UCSD-AML1 (cell line): ENCODE results near the gene GFAP.

Source experiments
- DNase-seq: peaks from one replicate; lab custom pipeline; 2025; ENCODE audit not compliant: unreplicated experiment; lab: John Stamatoyannopoulos, UW

GFAP gene

DNA sequence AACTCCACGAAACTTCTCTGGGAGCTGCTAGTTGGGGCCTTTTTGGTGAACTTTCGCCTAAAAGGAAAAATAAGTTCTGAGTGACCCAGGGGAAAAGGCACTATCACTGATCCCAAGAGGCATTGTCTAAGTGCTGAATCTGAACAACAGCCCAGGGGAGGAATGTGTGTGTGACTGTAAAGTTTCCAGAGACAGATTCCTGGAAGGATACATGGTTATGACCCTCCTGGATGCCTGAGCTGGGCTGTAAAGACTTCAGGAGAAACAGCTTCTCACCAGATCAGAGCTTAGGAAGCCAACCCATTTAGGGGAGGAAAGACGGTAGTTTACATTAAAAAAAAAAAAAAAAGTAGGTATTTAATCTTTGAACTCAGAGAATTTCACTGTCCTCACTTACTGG is 47.5 kb downstream of the GFAP start:
- no peak for DNase-seq

- DNase-seq, result no peak
These were observed 49.4 kb downstream of the GFAP start for GRCh38 chr17:44865931-44866330.

DNA sequence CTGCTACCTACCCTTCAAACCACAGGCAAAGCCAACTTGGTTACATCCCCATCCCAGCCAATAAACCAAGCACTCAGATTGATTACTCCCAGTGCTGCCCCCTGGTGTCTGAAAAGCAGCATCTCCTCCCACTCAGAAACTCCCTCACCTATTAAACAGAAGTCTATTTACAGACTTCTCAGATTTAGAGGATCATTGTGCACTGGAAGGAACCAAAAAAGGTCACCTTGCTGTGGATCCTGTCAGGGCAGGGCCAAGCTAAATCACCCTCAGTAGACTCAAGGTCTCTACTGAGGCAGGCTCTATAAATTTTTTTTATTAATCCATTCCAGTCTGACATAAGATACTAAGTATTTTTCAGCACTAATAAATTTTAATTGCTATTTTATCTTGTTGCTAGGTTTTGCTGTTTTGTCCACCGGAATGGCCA is 50.1 kb downstream of the GFAP start:
- peak; percentile 24 for DNase-seq

DNA sequence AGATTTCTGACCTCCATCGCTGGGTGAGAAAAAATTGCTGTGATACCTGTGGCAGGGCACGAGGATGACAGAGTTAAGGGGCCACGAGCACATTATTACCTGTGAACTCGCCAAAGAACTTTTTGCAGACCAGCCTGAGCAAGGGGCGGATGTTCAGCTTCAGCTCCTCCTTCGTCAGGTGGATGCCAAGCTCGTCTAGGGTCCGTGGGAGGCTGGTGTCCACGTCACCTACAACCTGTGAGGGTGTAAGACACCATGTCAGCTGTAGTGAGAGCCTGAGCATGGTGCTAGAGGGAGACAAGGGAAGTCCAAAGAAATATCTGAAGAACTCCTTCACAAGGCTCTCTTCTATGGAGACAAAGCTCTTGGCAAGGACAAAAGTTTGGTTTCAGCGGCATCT is 50.5 kb downstream of the GFAP start:
- no peak for DNase-seq

GRCh38 chr17:44863061-44863918 is 52.0 kb downstream of the GFAP start:
- no peak for DNase-seq

DNA sequence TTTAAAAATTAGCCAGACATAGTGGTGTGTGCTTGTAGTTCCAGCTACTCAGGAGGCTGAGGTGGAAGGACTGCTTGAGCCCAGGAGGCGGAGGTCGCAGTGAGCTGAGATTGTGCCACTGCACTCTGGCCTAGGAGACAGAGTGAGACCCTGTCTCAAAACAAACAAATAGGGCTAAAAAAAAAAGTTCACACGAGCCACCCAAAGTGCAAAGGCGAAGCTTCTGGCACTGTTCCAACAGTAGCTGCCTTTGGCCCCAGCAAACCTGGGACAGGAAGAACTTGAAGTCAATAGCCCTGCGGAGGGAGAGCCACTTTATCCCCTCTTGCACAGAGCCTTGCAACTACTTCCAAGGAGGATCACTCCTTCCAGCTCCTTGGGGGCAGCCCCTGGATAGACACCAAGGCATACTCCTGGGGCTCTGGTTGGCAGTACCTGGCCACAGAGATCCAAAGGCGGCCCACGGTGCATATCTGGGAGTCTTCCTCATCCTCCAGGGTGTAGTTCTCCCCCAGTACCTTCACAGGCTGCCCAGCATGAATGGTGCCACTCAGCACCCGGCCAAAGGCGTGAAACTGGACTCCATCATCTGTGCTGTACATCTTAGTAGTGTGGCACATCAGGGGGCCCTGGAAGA is 52.9 kb downstream of the GFAP start:
- no peak for DNase-seq

GRCh38 chr17:44859701-44860100 is 55.6 kb downstream of the GFAP start:
- DNase-seq, result no peak

DNA sequence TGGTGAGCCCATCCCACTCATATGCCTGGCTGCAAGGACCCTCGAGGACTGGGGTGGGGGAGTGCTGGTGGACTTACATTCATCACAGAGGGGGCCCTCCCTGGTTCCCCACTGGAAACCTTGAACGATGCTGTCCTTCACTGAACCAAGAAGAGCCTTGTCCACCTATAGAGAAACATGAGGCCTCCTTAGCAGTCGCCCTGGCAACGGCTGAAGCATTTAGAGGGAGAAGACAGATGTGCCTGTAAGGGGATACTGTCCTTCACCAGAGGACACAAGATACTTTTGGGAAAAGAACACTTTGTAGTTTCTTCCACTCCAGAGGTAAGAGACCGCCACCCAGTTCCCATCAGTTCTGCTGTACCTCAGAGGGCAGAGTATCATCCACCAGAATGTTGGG is 61.1 kb downstream of the GFAP start:
- DNase-seq, result no peak
